Activated B cell treated with CpG ODN at 0.5 μM for 24 hours (primary cell): ENCODE measurements around the gene GABRB3. TPM values are rescaled to one million over a fixed set of nuclear protein-coding genes. Genes with fewer than 3 reads are reported as not detected.

ENCODE experiments used
- ATAC-seq: fragments of 200-7000 bp; cut with Tn5 transposase; one replicate; pipeline ENCODE4 v1.10.0; 2021; ENCODE audit warnings: low read depth, mild to moderate bottlenecking, moderate library complexity
- CTCF ChIA-PET: fragments of 350-600 bp; sonication (Branson Sonifier 250); formaldehyde crosslinking; loops from one replicate; lab custom pipeline; 2021; ENCODE audit warnings: antibody characterized with exemption; lab: Charles Lee
- POLR2A ChIA-PET: fragments of 350-600 bp; sonication (Branson Sonifier 250); formaldehyde crosslinking; loops from one replicate; lab custom pipeline; 2021; ENCODE audit warnings: antibody characterized with exemption; lab: Charles Lee
- DNase-seq: peaks from one replicate; pipeline ENCODE4 v3.0.0; 2022
- H3K27ac Mint-ChIP-seq: one replicate; pipeline ENCODE4 v1.8.0; 2020; ENCODE audit warnings: mixed read lengths
- H3K27me3 Mint-ChIP-seq: one replicate; pipeline ENCODE4 v1.8.0; 2021; ENCODE audit warnings: mixed read lengths
- H3K36me3 Mint-ChIP-seq: one replicate; pipeline ENCODE4 v1.8.0; 2021; ENCODE audit warnings: low read depth, mixed read lengths
- H3K4me1 Mint-ChIP-seq: one replicate; pipeline ENCODE4 v1.8.0; 2021; ENCODE audit warnings: mixed read lengths
- H3K4me3 Mint-ChIP-seq: one replicate; pipeline ENCODE4 v1.8.0; 2020; ENCODE audit warnings: mild to moderate bottlenecking, mixed read lengths
- H3K9me3 Mint-ChIP-seq: one replicate; pipeline ENCODE4 v1.8.0; 2020; ENCODE audit warnings: mixed read lengths
- CTCF ChIP-seq: fragments of 200-600 bp; IDR thresholded peaks from one replicate; pipeline ENCODE4 v1.8.0; 2022; ENCODE audit warnings: antibody characterized with exemption, mild to moderate bottlenecking
- intact Hi-C: fragments of 100-400 bp; cut with micrococcal nuclease; formaldehyde crosslinking; loops from one replicate; pipeline ENCODE4 v1.15.1; 2024
- total RNA-seq: library from RNA; stranded (reverse); gene quantifications from 2 replicates; pipeline ENCODE4 v1.2.3, GENCODE V29; 2022

Gene GABRB3
- total RNA-seq, 1 donor from 2014 or later: not detected

GRCh38 chr15:26771578-26772153 lies 1.2 kb downstream of the GABRB3 start:
- Mint-ChIP-seq H3K27me3 (peaks cover 26% of the 10 kb centered on the region), H3K36me3 (no peaks in the 10 kb centered on the region), H3K27ac (no peak overlapping the region), H3K4me3 (no peak overlapping the region), H3K9me3 (no peaks in the 10 kb centered on the region), H3K4me1 (peaks cover 2% of the 10 kb centered on the region)
- ChIA-PET POLR2A (no interaction called here), CTCF (no interaction called here)
- no peak for DNase-seq
- intact Hi-C loops: no loop called here
- TF ChIP-seq CTCF: no peak
- no peak for ATAC-seq

GRCh38 chr15:26771168-26771567 lies 1.7 kb downstream of the GABRB3 start:
- H3K27me3 Mint-ChIP-seq: peaks cover 26% of the 10 kb centered on the region
- CTCF ChIA-PET: no interaction called here
- intact Hi-C loops: no loop called here

GRCh38 chr15:26767169-26767670 lies 5.6 kb downstream of the GABRB3 start:
- no peak overlapping the region for H3K27ac Mint-ChIP-seq
- POLR2A ChIA-PET: no interaction called here
- H3K9me3 Mint-ChIP-seq: no peaks in the 10 kb centered on the region
- CTCF ChIA-PET: no interaction called here
- H3K27me3 Mint-ChIP-seq: peaks cover 9% of the 10 kb centered on the region
- no peaks in the 10 kb centered on the region for H3K36me3 Mint-ChIP-seq
- TF ChIP-seq CTCF: no peak
- no peak for ATAC-seq
- intact Hi-C loops: no loop called here
- no peak overlapping the region for H3K4me3 Mint-ChIP-seq
- DNase-seq: no peak
- no peaks in the 10 kb centered on the region for H3K4me1 Mint-ChIP-seq

More at GRCh38 chr15:26771168-26771567, 1.7 kb downstream of the GABRB3 start:
- DNase-seq (no peak), ATAC-seq (no peak)
- Mint-ChIP-seq H3K4me1 (peaks cover 2% of the 10 kb centered on the region), H3K4me3 (no peak overlapping the region), H3K27ac (no peak overlapping the region), H3K9me3 (no peaks in the 10 kb centered on the region), H3K36me3 (no peaks in the 10 kb centered on the region)
- POLR2A ChIA-PET: no interaction called here
- no peak for TF ChIP-seq CTCF

GRCh38 chr15:26766262-26766661 lies 6.6 kb downstream of the GABRB3 start:
- no peak for TF ChIP-seq CTCF
- POLR2A ChIA-PET: no interaction called here
- H3K27ac Mint-ChIP-seq: no peak overlapping the region
- H3K9me3 Mint-ChIP-seq: no peaks in the 10 kb centered on the region
- no peak overlapping the region for H3K4me3 Mint-ChIP-seq
- no peak for DNase-seq
- H3K27me3 Mint-ChIP-seq: peaks cover 2% of the 10 kb centered on the region
- no peaks in the 10 kb centered on the region for H3K4me1 Mint-ChIP-seq
- no peaks in the 10 kb centered on the region for H3K36me3 Mint-ChIP-seq
- CTCF ChIA-PET: no interaction called here
- intact Hi-C loops: no loop called here
- ATAC-seq: no peak

GRCh38 chr15:26759986-26760385 lies 12.9 kb downstream of the GABRB3 start:
- Mint-ChIP-seq H3K4me1 (no peaks in the 10 kb centered on the region), H3K4me3 (no peak overlapping the region), H3K36me3 (no peaks in the 10 kb centered on the region), H3K9me3 (peaks cover 2% of the 10 kb centered on the region), H3K27ac (no peak overlapping the region), H3K27me3 (no peaks in the 10 kb centered on the region)
- no peak for TF ChIP-seq CTCF
- DNase-seq (no peak), ATAC-seq (no peak)
- ChIA-PET CTCF (no interaction called here), POLR2A (no interaction called here)
- intact Hi-C loops: no loop called here
